Measurements from ENCODE around the gene HEPACAM2. TPM values are rescaled to one million over a fixed set of nuclear protein-coding genes. Genes with fewer than 3 reads are reported as not detected.

HEPACAM2 gene
- total and polyA plus RNA-seq, 2 of the 8 experiments (the other 6 are each of a cell fraction or from before 2014, with no cell fraction given): not detected

GRCh38 chr7:93185303-93186027 lies 40.8 kb downstream of the HEPACAM2 start (continued):
- no peak for TF ChIP-seq CHD7 (IDR thresholded peaks at IDR 0.05; ENCODE audit: insufficient replicate concordance, low read length)
